HG03354 (cell line): ENCODE data around the gene EHMT2.
"Not testable (repeated sequence)": the region's sequence is repeated elsewhere in the genome, so short reads cannot be mapped to it uniquely, and the experiment has no call there.

Experiments
- ATAC-seq: cut with Tn5 transposase; IDR thresholded peaks from one replicate; pipeline ENCODE4 v1.9.1; 2021; ENCODE audit warnings: mild to moderate bottlenecking; ENCODE audit not compliant: unreplicated experiment, poor library complexity, severe bottlenecking

The EHMT2 gene

DNA sequence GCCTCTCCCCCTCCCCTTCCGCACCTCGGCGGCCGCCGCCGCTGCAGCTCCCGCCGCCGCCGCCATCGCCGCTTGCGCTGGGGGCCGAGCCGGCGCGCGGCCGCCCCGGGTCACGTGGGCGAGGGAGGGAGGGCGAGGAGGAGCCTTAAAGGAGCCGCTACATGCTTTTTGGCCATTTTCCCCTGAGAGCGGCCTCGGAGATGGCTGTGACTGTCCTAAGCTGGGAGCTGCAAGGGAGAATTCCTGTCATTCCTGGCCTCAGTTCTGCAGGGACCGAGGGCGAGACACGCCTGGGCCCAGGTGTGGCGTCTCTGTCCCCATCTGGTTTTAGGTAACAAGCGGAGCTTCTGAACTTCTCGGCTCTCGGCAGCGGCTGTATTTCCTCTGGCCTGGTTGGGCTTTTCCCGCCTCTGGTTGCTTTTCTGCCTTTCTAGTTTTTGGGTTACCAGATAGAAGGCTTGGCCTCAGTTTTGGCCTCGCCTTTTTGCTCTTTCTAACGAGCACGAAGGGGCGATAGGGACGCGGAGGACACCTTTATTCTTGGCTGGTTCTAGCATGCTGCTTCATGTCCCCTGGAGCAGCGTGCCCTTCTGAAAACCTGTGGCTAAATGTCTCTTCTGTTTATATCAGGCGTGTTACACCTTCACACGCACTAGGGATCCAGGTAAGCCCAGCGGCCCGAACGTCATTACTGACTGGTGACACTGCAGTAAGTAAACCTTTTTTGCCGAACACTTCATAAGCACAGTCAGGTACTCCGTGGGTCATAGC, at the start of gene EHMT2:
TSS of gene EHMT2 (minus strand) at position 87 of the 771 bp plus-strand sequence. CDS start at position 66, 21 bp downstream.
- ATAC-seq = peak; percentile 62

- no peak for ATAC-seq
Measured at GRCh38 chr6:31947070-31947675, 49.7 kb upstream of the EHMT2 start.

GRCh38 chr6:31946370-31946885, 48.9 kb upstream of the EHMT2 start:
- no peak for ATAC-seq

GRCh38 chr6:31945507-31946369, 48.2 kb upstream of the EHMT2 start, which contains the start of gene CFB:
CFB (plus strand) TSS chr6:31946095; CDS start chr6:31946222, 127 bp downstream.
- ATAC-seq = no peak

DNA sequence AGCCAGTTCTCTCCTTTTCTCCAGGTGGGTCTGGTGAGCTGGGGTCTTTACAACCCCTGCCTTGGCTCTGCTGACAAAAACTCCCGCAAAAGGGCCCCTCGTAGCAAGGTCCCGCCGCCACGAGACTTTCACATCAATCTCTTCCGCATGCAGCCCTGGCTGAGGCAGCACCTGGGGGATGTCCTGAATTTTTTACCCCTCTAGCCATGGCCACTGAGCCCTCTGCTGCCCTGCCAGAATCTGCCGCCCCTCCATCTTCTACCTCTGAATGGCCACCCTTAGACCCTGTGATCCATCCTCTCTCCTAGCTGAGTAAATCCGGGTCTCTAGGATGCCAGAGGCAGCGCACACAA, 47.6 kb upstream of the EHMT2 start:
- ATAC-seq = no peak

DNA sequence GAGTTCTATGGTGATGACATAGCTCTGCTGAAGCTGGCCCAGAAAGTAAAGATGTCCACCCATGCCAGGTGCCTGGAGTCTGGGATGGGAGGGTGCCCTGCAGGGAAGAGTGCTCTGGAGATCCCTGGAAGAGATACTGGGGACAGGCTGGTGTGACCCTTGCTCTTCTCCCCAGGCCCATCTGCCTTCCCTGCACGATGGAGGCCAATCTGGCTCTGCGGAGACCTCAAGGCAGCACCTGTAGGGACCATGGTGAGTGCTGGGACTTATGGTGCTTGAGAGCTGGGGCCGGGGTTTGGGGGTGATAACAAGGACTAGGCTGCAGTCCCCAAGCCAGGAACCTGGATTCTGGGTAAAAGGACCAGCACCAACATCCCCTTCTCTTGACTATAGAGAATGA, 46.2 kb upstream of the EHMT2 start:
- ATAC-seq = no peak

DNA sequence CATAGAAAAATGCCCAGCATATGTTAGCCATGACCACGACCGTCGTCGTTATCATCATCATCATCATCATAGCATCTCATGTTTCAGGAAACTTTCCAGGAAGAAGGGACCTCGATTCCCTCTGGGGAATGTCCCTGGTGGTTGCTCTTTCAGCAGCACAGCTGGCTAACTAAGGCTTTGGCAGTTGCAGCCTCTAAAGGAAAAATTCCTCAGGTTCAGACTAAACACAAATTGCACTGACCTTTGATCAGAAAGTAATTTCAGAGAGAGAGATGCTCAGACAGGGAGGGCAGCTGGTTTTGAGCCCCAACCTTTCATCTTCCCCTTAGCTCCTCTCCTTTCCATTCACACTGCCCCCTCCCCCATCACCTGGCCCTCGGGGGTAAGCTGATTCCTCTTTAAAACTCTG, 42.8 kb upstream of the EHMT2 start:
- ATAC-seq = no peak

GRCh38 chr6:31935823-31936222, 38.3 kb upstream of the EHMT2 start:
- ATAC-seq = no peak

GRCh38 chr6:31935021-31935420, 37.5 kb upstream of the EHMT2 start:
- no peak for ATAC-seq

DNA sequence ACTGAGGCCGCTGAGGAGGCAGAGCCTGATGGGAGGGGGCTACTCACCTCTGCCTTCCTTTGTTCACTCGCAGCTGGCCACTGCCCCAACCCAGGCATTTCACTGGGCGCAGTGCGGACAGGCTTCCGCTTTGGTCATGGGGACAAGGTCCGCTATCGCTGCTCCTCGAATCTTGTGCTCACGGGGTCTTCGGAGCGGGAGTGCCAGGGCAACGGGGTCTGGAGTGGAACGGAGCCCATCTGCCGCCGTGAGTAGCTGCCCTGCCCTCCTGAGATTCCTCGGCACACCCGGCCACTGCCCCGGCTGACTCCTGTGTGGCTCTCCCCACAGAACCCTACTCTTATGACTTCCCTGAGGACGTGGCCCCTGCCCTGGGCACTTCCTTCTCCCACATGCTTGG, 36.0 kb upstream of the EHMT2 start:
- ATAC-seq = no peak

DNA sequence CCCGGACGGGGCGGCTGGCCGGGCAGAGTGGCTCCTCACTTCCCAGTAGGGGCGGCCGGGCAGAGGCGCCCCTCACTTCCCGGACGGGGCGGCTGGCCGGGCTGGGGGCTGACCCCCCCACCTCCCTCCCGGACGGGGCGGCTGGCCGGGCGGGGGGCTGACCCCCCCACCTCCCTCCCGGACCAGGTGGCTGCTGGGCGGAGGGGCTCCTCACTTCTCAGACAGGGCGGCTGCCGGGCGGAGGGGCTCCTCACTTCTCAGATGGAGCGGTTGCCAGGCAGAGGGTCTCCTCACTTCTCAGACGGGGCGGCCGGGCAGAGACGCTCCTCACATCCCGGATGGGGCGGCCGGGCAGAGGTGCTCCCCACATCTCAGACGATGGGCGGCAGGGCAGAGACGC, 34.6 kb upstream of the EHMT2 start:
- ATAC-seq = not testable (repeated sequence)

- no peak for ATAC-seq
Measured at GRCh38 chr6:31930962-31931361, 33.5 kb upstream of the EHMT2 start.

DNA sequence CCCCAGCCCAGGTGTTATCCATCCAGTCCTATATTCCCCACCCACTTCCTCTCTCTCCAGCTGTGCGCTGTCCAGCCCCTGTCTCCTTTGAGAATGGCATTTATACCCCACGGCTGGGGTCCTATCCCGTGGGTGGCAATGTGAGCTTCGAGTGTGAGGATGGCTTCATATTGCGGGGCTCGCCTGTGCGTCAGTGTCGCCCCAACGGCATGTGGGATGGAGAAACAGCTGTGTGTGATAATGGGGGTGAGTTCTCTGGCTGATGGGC, 31.1 kb upstream of the EHMT2 start:
- no peak for ATAC-seq

DNA sequence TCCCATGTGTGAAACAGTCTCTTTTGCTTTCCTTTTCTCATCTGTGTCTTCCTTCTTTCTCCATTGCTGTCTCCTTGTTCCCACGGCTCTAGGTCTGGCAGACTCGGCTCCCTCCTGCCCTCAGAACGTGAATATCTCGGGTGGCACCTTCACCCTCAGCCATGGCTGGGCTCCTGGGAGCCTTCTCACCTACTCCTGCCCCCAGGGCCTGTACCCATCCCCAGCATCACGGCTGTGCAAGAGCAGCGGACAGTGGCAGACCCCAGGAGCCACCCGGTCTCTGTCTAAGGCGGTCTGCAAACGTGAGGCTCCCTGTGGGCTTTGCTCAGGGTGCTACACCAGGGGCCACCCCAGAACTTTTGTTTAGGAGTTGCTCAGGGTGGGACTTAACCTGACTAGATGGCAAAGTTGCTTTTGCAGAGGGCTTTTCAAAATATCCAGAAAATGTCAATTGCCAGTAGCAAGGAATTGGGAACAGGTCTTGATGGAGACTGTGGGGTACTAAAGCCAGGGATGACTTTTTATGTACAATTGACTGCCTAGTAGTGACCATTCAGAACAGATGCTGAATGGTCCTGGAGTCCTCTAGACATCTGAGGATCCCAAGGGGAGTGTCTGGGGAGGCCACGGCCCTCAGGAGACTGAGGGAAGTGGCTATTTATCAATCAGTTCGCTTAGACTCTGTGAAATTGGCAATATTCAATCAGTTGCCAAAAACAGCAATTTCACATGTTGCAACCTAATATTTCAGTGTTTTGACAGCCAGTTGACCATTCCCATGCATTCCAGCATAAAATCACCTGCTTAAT, 30.6 kb upstream of the EHMT2 start:
- ATAC-seq = no peak

DNA sequence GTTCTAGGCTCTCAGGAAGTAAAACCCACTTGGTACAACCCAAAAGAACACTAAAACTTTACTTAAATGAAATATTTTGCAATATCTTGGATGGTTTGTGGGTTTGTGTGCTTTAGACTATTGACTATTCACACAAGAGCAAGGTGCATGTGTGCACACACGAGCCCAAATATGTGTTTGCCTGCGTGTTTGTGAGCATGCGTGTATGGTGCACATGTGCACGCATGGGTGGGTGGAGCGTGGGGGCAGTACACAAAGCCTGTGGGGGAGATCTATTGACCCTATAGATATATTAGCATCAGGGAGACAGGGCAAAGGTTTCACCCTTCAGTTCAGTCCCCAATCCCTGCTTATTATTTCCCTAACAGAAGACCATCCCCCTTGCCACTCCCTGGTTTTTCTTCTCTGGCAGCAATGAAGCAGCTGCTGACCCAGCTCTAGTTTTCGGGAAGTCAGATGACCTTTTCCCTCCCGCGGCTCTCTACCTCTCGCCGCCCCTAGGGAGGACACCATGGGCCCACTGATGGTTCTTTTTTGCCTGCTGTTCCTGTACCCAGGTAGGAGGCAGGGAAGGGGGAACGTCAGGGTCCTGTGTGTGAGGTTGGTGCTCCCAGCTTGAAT, 29.9 kb upstream of the EHMT2 start, which contains the start of gene C2:
TSS of gene C2 (plus strand) at position 476 of the 621 bp plus-strand sequence. CDS start at position 512, 36 bp downstream.
- ATAC-seq = no peak

GRCh38 chr6:31922942-31923341, 25.4 kb upstream of the EHMT2 start:
- ATAC-seq = no peak

DNA sequence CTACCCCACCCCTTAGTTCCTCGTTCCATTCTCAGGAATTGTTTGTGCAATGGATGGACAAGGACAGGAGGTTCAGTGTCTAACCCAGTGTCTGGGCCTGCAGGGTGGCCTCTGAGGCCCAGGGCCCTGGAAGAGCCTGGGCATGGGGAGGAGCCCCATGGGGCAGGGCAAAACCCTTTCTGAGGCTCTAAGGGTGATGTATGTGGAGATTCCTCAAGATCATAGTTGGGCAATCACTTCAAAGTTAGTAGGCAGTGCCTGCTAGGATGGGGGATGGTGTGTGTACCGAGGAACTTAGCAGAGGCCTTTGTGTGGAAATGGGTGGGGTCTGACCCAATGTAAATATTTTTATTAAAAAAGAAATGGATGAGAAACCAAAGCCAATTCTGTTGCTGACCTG, 23.3 kb upstream of the EHMT2 start:
- ATAC-seq = no peak

GRCh38 chr6:31919624-31920303, 22.3 kb upstream of the EHMT2 start:
- ATAC-seq = no peak
